PC-9 (cell line): ENCODE results near the gene CREM. TPM values are rescaled to one million over a fixed set of nuclear protein-coding genes. Genes with fewer than 3 reads are reported as not detected.

Experiments used
- BruUV-seq: library from RNA; stranded (reverse); fragments of 400-500 nt; replicated peaks from 2 replicates; lab custom pipeline; 2021; lab: Mats Ljungman, UMichigan
- CTCF ChIA-PET: fragments of 300-600 bp; sonication (Branson Sonifier 250); formaldehyde crosslinking; loops from one replicate; lab custom pipeline; 2022; ENCODE audit warnings: antibody characterized with exemption; lab: Charles Lee
- POLR2A ChIA-PET: fragments of 300-600 bp; sonication (Branson Sonifier 250); formaldehyde crosslinking; loops from one replicate; lab custom pipeline; 2022; ENCODE audit warnings: antibody characterized with exemption; ENCODE audit not compliant: unreplicated experiment; lab: Charles Lee
- DNase-seq, 2 experiments: peaks; one replicate each; pipeline versions ENCODE4 v3.0.0 to v3.0.0-alpha.2; 2015 to 2022; ENCODE audit warnings: mixed read lengths in 1 of 2
- H2AFZ ChIP-seq: fragments of 200-600 bp; sonication (generic); 2 replicates; pipeline ENCODE4 v1.8.1; 2017; ENCODE audit warnings: antibody characterized with exemption
- H3F3A ChIP-seq: fragments of 200-600 bp; sonication (generic); 2 replicates; pipeline ENCODE4 v1.8.1; 2017; ENCODE audit warnings: antibody characterized with exemption, mild to moderate bottlenecking, low read depth; ENCODE audit not compliant: insufficient read depth
- H3K27ac ChIP-seq: fragments of 200-600 bp; sonication (generic); 2 replicates; pipeline ENCODE4 v1.6.1; 2016; ENCODE audit warnings: mixed run types
- H3K27me3 ChIP-seq: fragments of 200-600 bp; sonication (generic); 2 replicates; pipeline ENCODE4 v1.6.1; 2016; ENCODE audit warnings: low read depth, mixed run types; ENCODE audit not compliant: insufficient read depth
- H3K36me3 ChIP-seq: fragments of 200-600 bp; sonication (generic); 2 replicates; pipeline ENCODE4 v1.6.1; 2016; ENCODE audit warnings: low read depth, mixed run types
- H3K4me1 ChIP-seq: fragments of 200-600 bp; sonication (generic); replicated peaks from 2 replicates; pipeline ENCODE4 v1.6.1; 2016; ENCODE audit warnings: mixed run types; ENCODE audit not compliant: insufficient read depth
- H3K4me2 ChIP-seq: fragments of 200-600 bp; sonication (generic); 2 replicates; pipeline ENCODE4 v1.6.1; 2017; ENCODE audit warnings: mixed run types
- H3K4me3 ChIP-seq: fragments of 200-600 bp; sonication (generic); 2 replicates; pipeline ENCODE4 v1.6.1; 2016; ENCODE audit warnings: mixed run types
- H3K79me2 ChIP-seq: fragments of 200-600 bp; sonication (generic); 2 replicates; pipeline ENCODE4 v1.6.1; 2017; ENCODE audit warnings: low read depth, mixed run types
- H3K9me2 ChIP-seq: fragments of 200-600 bp; sonication (generic); 2 replicates; pipeline ENCODE4 v1.8.1; 2017; ENCODE audit warnings: mild to moderate bottlenecking; ENCODE audit not compliant: insufficient read depth
- H3K9me3 ChIP-seq: fragments of 200-600 bp; sonication (generic); 2 replicates; pipeline ENCODE4 v1.8.1; 2016; ENCODE audit warnings: low read depth; ENCODE audit not compliant: insufficient read depth
- H4K20me1 ChIP-seq: fragments of 200-600 bp; sonication (generic); 2 replicates; pipeline ENCODE4 v1.8.1; 2017; ENCODE audit not compliant: insufficient read depth
- CTCF ChIP-seq: fragments of 200-600 bp; sonication (generic); conservative IDR thresholded peaks from 2 replicates; pipeline ENCODE4 v1.6.1; 2017; ENCODE audit warnings: mixed run types, antibody characterized with exemption, mild to moderate bottlenecking, moderate library complexity
- EZH2 ChIP-seq: fragments of 200-600 bp; sonication (generic); IDR thresholded peaks from 2 replicates; pipeline ENCODE4 v1.8.0; 2017; ENCODE audit warnings: antibody characterized with exemption, low read depth
- intact Hi-C: fragments of 100-400 bp; cut with micrococcal nuclease; formaldehyde crosslinking; loops from one replicate; pipeline ENCODE4 v1.10.0; 2022; ENCODE audit not compliant: unreplicated experiment
- total RNA-seq: library from RNA; stranded (reverse); gene quantifications from 2 replicates; pipeline ENCODE4 v1.2.3, GENCODE V29; 2021

CREM gene
- total RNA-seq, 1 experiment from 2014 or later, result 25.6 TPM

- DNase-seq, result no peak
- intact Hi-C loops, result no loop called here
- Histone ChIP-seq H3K79me2 (no peaks in the 10 kb centered on the region), H2AFZ (no peak overlapping the region), H3K4me1 (no peaks in the 10 kb centered on the region), H3F3A (no peaks in the 10 kb centered on the region), H3K9me2 (no peaks in the 10 kb centered on the region), H3K4me2 (no peak overlapping the region), H4K20me1 (no peaks in the 10 kb centered on the region), H3K27ac (no peak overlapping the region), H3K9me3 (no peaks in the 10 kb centered on the region), H3K27me3 (no peaks in the 10 kb centered on the region), H3K4me3 (no peak overlapping the region), H3K36me3 (no peaks in the 10 kb centered on the region)
- CTCF ChIA-PET, result no interaction called here
- BruUV-seq, result no TSS peak
- TF ChIP-seq CTCF, result no peak
- no peak for TF ChIP-seq EZH2
- POLR2A ChIA-PET, result no interaction called here
Observed at GRCh38 chr10:35208536-35208935, 81.9 kb downstream of the CREM start.

GRCh38 chr10:35208949-35209613, 82.4 kb downstream of the CREM start:
- H3K4me3 ChIP-seq, result no peak overlapping the region
- no peak overlapping the region for H3K27ac ChIP-seq
- no peaks in the 10 kb centered on the region for H3F3A ChIP-seq
- POLR2A ChIA-PET, result no interaction called here
- H4K20me1 ChIP-seq, result no peaks in the 10 kb centered on the region
- no TSS peak for BruUV-seq
- no peaks in the 10 kb centered on the region for H3K4me1 ChIP-seq
- TF ChIP-seq EZH2 (no peak), CTCF (no peak)
- no peaks in the 10 kb centered on the region for H3K36me3 ChIP-seq
- H3K9me2 ChIP-seq, result no peaks in the 10 kb centered on the region
- H2AFZ ChIP-seq, result no peak overlapping the region
- H3K79me2 ChIP-seq, result no peaks in the 10 kb centered on the region
- CTCF ChIA-PET, result no interaction called here
- DNase-seq, result no peak
- intact Hi-C loops, result no loop called here
- H3K9me3 ChIP-seq, result no peaks in the 10 kb centered on the region
- H3K4me2 ChIP-seq, result no peak overlapping the region
- H3K27me3 ChIP-seq, result no peaks in the 10 kb centered on the region

GRCh38 chr10:35210961-35211360, 84.3 kb downstream of the CREM start:
- no peaks in the 10 kb centered on the region for H3F3A ChIP-seq
- intact Hi-C loops, result no loop called here
- CTCF ChIA-PET, result no interaction called here
- no peaks in the 10 kb centered on the region for H3K27me3 ChIP-seq
- no peaks in the 10 kb centered on the region for H3K79me2 ChIP-seq
- H2AFZ ChIP-seq, result no peak overlapping the region
- no peaks in the 10 kb centered on the region for H3K9me3 ChIP-seq
- H3K36me3 ChIP-seq, result no peaks in the 10 kb centered on the region
- H3K4me2 ChIP-seq, result no peak overlapping the region
- no peaks in the 10 kb centered on the region for H3K4me1 ChIP-seq
- POLR2A ChIA-PET, result no interaction called here
- no peak overlapping the region for H3K27ac ChIP-seq
- BruUV-seq, result no TSS peak
- no peaks in the 10 kb centered on the region for H3K9me2 ChIP-seq
- H4K20me1 ChIP-seq, result no peaks in the 10 kb centered on the region
- no peak overlapping the region for H3K4me3 ChIP-seq
- no peak for TF ChIP-seq CTCF
- TF ChIP-seq EZH2, result no peak
- DNase-seq, result no peak
